Choroid plexus epithelial cell (primary cell): ENCODE results near the gene SNX7.

Experiments
- DNase-seq: peaks from one replicate; pipeline ENCODE4 v3.0.0-alpha.2; 2010; ENCODE audit warnings: low read depth
- H3K4me3 ChIP-seq: 2 replicates; pipeline ENCODE4 v1.5.1; 2011; ENCODE audit warnings: low read depth, mild to moderate bottlenecking, control low read depth, low read length, moderate library complexity
- CTCF ChIP-seq: conservative IDR thresholded peaks from 2 replicates; pipeline ENCODE4 v1.5.1; 2011; ENCODE audit warnings: low read depth, mild to moderate bottlenecking, control low read depth, inconsistent platforms, low read length, moderate library complexity

SNX7 gene

DNA sequence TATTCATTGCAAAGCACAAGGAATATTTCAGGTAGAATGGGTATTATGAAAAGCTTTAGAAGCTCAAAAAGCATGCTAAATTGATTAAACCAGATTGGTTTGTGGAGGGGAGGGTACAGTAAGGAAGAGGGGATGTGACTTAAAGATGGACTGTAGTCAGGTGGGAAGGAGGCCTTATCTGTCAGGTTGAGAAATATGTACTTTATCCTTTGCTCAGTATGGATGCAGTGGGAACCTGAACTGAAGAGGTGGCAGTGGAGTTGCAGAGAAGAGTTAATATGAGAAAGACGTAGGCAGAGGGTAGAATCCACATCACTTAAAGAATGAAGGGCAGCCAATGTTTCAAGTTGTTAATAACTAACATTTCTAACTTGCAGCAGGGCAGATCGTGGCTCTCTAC lies 44.1 kb downstream of the SNX7 start:
- H3K4me3 ChIP-seq = no peak overlapping the region
- no peak for TF ChIP-seq CTCF
- no peak for DNase-seq

DNA sequence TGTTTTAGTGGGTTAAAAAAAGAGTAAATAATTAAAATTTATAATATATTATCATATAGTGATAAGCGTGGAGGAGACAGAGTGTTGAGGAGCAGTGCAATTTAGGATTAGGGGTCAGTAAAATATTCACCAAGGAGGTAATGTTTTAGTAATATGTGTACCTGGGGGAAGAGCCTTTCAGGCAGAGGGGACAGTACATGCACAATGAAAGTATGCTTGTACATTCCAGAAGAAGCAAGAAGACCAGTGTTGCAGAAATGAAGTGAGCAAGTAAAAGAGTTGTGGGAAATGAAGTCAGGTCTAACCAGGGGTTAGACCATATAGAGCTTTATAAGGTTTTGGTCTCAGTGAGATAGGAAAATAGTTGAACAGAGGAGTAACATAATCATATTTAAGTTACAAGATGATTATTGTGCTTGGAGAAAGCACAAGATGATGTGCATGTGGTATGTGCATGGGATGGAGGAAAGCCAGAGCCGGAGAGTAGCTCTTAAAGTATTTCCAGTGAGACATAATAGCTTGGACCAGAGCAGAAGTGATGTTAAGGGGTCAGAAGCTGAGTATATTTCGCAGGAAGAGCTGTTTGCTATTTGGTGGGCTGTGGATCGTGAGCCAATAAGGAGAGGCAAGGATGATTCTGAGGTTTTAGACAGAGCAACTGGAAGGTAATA lies 44.8 kb downstream of the SNX7 start:
- no peak for TF ChIP-seq CTCF
- no peak overlapping the region for H3K4me3 ChIP-seq
- DNase-seq = peak; percentile 5

GRCh38 chr1:98707556-98707955 lies 46.0 kb downstream of the SNX7 start:
- DNase-seq = no peak

DNA sequence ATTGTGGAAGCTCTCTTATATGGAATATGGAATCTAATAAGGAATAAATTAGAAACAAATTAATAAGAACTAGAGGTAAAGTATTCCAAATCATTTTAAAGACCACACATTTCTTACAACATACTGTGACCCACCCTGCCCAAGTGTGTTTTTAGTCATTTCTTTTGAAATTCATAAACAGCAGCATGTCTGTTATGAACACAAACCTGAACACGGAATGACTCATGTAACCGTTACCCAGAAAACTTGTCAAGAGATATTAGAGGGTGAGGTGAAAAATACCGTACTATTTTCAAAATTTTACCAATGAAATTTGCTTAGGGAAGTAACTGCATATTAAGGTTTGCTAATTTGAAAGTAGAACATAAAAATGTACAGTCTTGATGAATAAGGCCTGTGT lies 48.4 kb downstream of the SNX7 start:
- no peak for TF ChIP-seq CTCF
- no peak for DNase-seq
- no peak overlapping the region for H3K4me3 ChIP-seq

More at GRCh38 chr1:98707556-98707955, 46.0 kb downstream of the SNX7 start:
- no peak overlapping the region for H3K4me3 ChIP-seq
- no peak for TF ChIP-seq CTCF

DNA sequence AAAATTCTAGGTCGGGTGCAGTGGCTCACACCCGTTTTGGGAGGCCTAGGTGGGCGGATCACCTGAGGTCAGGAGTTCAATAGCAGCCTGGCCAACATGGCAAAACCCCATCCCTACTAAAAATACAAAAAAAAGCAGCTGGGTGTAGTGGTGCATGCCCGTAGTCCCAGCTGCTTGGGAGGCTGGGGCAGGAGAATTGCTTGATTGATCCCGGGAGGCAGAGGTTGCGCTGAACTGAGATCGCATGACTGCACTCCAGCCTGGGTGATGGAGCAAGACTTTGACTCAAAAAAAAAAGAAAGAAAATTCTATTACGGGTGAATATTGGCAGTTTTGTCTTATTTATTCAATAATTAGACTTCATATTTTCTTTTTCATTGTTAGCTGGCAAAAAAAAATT lies 62.1 kb downstream of the SNX7 start:
- TF ChIP-seq CTCF = no peak
- H3K4me3 ChIP-seq = no peak overlapping the region
- no peak for DNase-seq

DNA sequence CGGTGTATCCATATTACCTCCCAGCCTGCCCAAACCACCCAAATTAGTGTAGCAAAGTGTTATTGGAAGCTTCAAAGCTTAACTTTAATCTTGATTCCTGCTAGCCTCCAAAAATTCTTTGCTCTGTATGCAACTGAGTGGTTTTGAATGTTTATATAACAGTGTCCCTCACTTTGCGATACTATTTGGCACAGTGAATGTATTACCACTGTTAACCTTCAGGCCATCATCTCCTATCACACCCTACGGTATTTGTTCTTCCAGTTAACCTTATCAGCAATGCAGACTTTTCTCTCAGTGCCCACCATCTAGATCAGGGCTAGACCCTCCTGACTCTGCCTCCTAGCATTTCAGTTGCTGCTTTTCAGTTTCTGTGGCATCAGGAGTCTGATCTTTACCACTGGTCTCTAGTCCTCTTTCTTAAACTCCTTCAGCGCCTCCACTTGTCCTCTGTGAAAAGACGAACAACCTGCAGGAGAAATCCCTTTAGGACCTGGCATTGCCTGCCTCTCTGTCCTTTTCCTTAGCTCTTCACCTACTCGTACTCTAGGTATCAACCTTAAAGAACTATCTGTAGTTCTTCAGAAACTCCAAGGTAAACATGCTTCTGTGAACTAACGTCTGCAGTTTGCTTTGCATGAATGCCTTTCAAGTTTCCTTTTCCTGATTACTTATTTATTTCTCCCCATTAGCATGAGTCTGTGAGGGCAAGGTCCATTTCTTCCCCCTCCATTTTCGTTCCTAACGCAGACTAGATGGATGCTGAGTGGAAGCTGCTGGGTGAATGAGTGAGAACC lies 71.7 kb downstream of the SNX7 start:
- no peak overlapping the region for H3K4me3 ChIP-seq
- TF ChIP-seq CTCF = no peak
- peak; percentile 4 for DNase-seq

DNA sequence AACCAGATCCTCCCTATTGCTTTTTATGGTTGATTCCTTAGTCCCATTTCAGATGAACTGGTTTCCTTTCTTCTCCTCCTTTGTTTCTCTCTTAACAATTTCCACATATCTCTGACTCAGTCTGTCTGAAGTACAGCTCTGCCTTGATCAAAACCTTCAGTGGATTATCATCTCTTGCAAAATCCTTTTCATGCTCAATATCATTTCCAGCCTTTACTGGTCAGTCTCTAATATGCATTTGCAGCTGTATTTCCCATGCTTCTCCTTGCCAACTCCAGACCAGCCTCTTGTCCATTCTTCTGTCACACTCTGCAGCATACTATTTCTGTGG lies 72.2 kb downstream of the SNX7 start:
- no peak overlapping the region for H3K4me3 ChIP-seq
- DNase-seq = peak; percentile 3
- no peak for TF ChIP-seq CTCF
